NCI-H69 (cell line): ENCODE measurements around the gene KIRREL1.

ENCODE experiments used
- DNase-seq: peaks from one replicate; lab custom pipeline; 2025; lab: John Stamatoyannopoulos, UW

The KIRREL1 gene

GRCh38 chr1:158075078-158075477 is 81.6 kb downstream of the KIRREL1 start:
- peak; percentile 96 for DNase-seq

GRCh38 chr1:158076441-158076840 is 83.0 kb downstream of the KIRREL1 start:
- DNase-seq: peak; percentile 49

- DNase-seq: peak; percentile 97
These were observed 84.2 kb downstream of the KIRREL1 start for GRCh38 chr1:158077411-158078256.

GRCh38 chr1:158078569-158079080 is 85.2 kb downstream of the KIRREL1 start:
- DNase-seq: peak; percentile 96

GRCh38 chr1:158080066-158080465 is 86.6 kb downstream of the KIRREL1 start:
- DNase-seq: no peak

GRCh38 chr1:158084336-158084735 is 90.9 kb downstream of the KIRREL1 start:
- DNase-seq: no peak

GRCh38 chr1:158084747-158085146 is 91.3 kb downstream of the KIRREL1 start:
- DNase-seq: no peak

- peak; percentile 89 for DNase-seq
These were observed 94.0 kb downstream of the KIRREL1 start for GRCh38 chr1:158087320-158087927.

- no peak for DNase-seq
These were observed 96.0 kb downstream of the KIRREL1 start for GRCh38 chr1:158089476-158089875.

GRCh38 chr1:158089925-158090637 is 96.6 kb downstream of the KIRREL1 start:
- DNase-seq: no peak

- DNase-seq: no peak
These were observed 99.9 kb downstream of the KIRREL1 start for GRCh38 chr1:158093376-158093775.

- no peak for DNase-seq
These were observed 101.1 kb downstream of the KIRREL1 start for GRCh38 chr1:158094571-158094970.

GRCh38 chr1:158095737-158096335 is 102.4 kb downstream of the KIRREL1 start:
- peak; percentile 61 for DNase-seq

GRCh38 chr1:158098256-158098655 is 104.8 kb downstream of the KIRREL1 start:
- DNase-seq: no peak

GRCh38 chr1:158099185-158099584 is 105.7 kb downstream of the KIRREL1 start:
- no peak for DNase-seq

GRCh38 chr1:158100498-158100897 is 107.1 kb downstream of the KIRREL1 start:
- no peak for DNase-seq

GRCh38 chr1:158101455-158101854 is 108.0 kb downstream of the KIRREL1 start:
- DNase-seq: no peak

- peak; percentile 38 for DNase-seq
These were observed 108.5 kb downstream of the KIRREL1 start for GRCh38 chr1:158101927-158102326.

- DNase-seq: peak; percentile 42
These were observed 109.6 kb downstream of the KIRREL1 start for GRCh38 chr1:158102881-158103674.

GRCh38 chr1:158103861-158104522 is 110.5 kb downstream of the KIRREL1 start:
- DNase-seq: peak; percentile 86

- no peak for DNase-seq
These were observed 111.4 kb downstream of the KIRREL1 start for GRCh38 chr1:158104891-158105290.
